HEK293 (cell line): ENCODE results near the gene DLK1.

ENCODE experiments used
- MYNN ChIP-seq: fragments of 450-650 bp; formaldehyde crosslinking; IDR thresholded peaks from 2 replicates; pipeline ENCODE4 v1.5.1; 2016; ENCODE audit warnings: missing biosample characterization, missing genetic modification characterization, borderline replicate concordance
- YY1 ChIP-seq: fragments of 450-650 bp; formaldehyde crosslinking; IDR thresholded peaks from 2 replicates; pipeline ENCODE4 v1.5.1; 2018; ENCODE audit warnings: missing biosample characterization, missing genetic modification characterization
- ZBTB48 ChIP-seq: fragments of 450-650 bp; formaldehyde crosslinking; IDR thresholded peaks from 2 replicates; pipeline ENCODE4 v1.5.1; 2016; ENCODE audit warnings: missing biosample characterization, missing genetic modification characterization
- ZBTB7A ChIP-seq: fragments of 450-650 bp; formaldehyde crosslinking; IDR thresholded peaks from 2 replicates; pipeline ENCODE4 v1.5.1; 2016; ENCODE audit warnings: low read depth, missing biosample characterization, missing genetic modification characterization
- ZNF175 ChIP-seq: fragments of 450-650 bp; formaldehyde crosslinking; IDR thresholded peaks from 2 replicates; pipeline ENCODE4 v1.5.1; 2016; ENCODE audit warnings: missing biosample characterization, missing genetic modification characterization
- ZNF510 ChIP-seq: fragments of 450-650 bp; formaldehyde crosslinking; IDR thresholded peaks from 2 replicates; pipeline ENCODE4 v1.5.1; 2018; ENCODE audit warnings: mild to moderate bottlenecking, missing genetic modification characterization, missing biosample characterization; ENCODE audit not compliant: insufficient replicate concordance
- TF ChIP-seq, protein P1 (sequence below): fragments of 450-650 bp; formaldehyde crosslinking; IDR thresholded peaks from 2 replicates; pipeline ENCODE4 v1.5.1; 2016; ENCODE audit warnings: missing biosample characterization, missing genetic modification characterization

DNA sequence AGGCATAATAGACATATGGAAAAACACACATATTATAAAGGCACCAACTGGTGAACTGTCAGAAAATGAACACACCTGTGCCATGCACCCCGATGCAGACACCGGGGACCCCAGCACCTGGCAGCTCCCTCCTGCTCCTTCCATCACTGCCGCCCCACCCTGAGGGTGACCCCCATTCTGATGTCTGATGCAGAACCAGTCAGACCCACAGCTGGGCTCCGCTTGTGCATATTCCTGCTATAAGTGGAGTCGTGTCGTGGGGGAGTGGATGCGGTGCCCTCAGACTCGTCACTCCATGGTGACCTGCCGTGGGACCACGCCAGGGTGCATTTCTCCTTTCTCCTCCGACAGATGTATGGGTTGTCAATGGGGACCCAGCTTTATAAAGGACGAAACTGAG lies 53.6 kb downstream of the DLK1 start:
- TF ChIP-seq, protein P1, sequence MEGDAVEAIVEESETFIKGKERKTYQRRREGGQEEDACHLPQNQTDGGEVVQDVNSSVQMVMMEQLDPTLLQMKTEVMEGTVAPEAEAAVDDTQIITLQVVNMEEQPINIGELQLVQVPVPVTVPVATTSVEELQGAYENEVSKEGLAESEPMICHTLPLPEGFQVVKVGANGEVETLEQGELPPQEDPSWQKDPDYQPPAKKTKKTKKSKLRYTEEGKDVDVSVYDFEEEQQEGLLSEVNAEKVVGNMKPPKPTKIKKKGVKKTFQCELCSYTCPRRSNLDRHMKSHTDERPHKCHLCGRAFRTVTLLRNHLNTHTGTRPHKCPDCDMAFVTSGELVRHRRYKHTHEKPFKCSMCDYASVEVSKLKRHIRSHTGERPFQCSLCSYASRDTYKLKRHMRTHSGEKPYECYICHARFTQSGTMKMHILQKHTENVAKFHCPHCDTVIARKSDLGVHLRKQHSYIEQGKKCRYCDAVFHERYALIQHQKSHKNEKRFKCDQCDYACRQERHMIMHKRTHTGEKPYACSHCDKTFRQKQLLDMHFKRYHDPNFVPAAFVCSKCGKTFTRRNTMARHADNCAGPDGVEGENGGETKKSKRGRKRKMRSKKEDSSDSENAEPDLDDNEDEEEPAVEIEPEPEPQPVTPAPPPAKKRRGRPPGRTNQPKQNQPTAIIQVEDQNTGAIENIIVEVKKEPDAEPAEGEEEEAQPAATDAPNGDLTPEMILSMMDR (tag by site-specific recombination): no peak
- TF ChIP-seq ZBTB48 (tag by site-specific recombination): no peak
- TF ChIP-seq MYNN (tag by site-specific recombination): no peak
- no peak for TF ChIP-seq YY1 (tag by site-specific recombination)
- TF ChIP-seq ZNF510 (tag by site-specific recombination): no peak
- no peak for TF ChIP-seq ZBTB7A (tag by site-specific recombination)
- TF ChIP-seq ZNF175 (tag by site-specific recombination): no peak
